Liver (tissue), 9 donors: Measurements from ENCODE around the gene LCMT1. TPM values are rescaled to one million over a fixed set of nuclear protein-coding genes. Genes with fewer than 3 reads are reported as not detected.
"Not testable (repeated sequence)": the region's sequence is repeated elsewhere in the genome, so short reads cannot be mapped to it uniquely, and the experiment has no call there.

Experiments
- DNase-seq: peaks from one replicate; pipeline ENCODE4 v3.0.0-alpha.2; 2017; ENCODE audit warnings: low spot score
- H3K27ac ChIP-seq, 2 donors: one replicate each; pipeline ENCODE4 v1.7.0; 2013; ENCODE audit warnings: inconsistent platforms in 2 of 2, low read length in 2 of 2, control low read depth in 1 of 2, low read depth in 1 of 2, mild to moderate bottlenecking in 1 of 2
- H3K27me3 ChIP-seq, 4 donors: one replicate each; pipeline versions ENCODE4 v1.6.1 to v1.7.0; 2013; ENCODE audit warnings: low read length in 3 of 4, inconsistent platforms in 1 of 4, mild to moderate bottlenecking in 1 of 4, moderate library complexity in 1 of 4; ENCODE audit not compliant: control insufficient read depth in 4 of 4, insufficient read depth in 4 of 4
- H3K36me3 ChIP-seq, 4 donors: one replicate each; pipeline versions ENCODE4 v1.6.1 to v1.7.0; 2013; ENCODE audit warnings: low read length in 3 of 4, mild to moderate bottlenecking in 3 of 4, low read depth in 1 of 4, moderate library complexity in 1 of 4; ENCODE audit not compliant: control insufficient read depth in 4 of 4, insufficient read depth in 3 of 4
- H3K4me1 ChIP-seq, 4 donors: one replicate each; pipeline versions ENCODE4 v1.6.1 to v1.7.0; 2013; ENCODE audit warnings: low read length in 3 of 4, mild to moderate bottlenecking in 3 of 4, moderate library complexity in 1 of 4; ENCODE audit not compliant: control insufficient read depth in 4 of 4, insufficient read depth in 4 of 4
- H3K4me3 ChIP-seq, 3 donors: one replicate each; pipeline versions ENCODE4 v1.6.1 to v1.7.0; 2013; ENCODE audit warnings: low read length in 3 of 3, control low read depth in 1 of 3, low read depth in 1 of 3, mild to moderate bottlenecking in 1 of 3
- H3K9ac ChIP-seq, 2 donors: one replicate each; pipeline ENCODE4 v1.7.0; 2013; ENCODE audit warnings: low read length in 2 of 2, mild to moderate bottlenecking in 2 of 2, moderate library complexity in 2 of 2, control low read depth in 1 of 2, low read depth in 1 of 2
- H3K9me3 ChIP-seq, 4 donors: one replicate each; pipeline versions ENCODE4 v1.6.1 to v1.7.0; 2013; ENCODE audit warnings: low read length in 3 of 4; ENCODE audit not compliant: control insufficient read depth in 4 of 4
- EGR1 ChIP-seq, 2 donors: IDR thresholded peaks; 2 replicates each; pipeline ENCODE4 v1.6.1; 2016 to 2018; ENCODE audit warnings: antibody characterized with exemption in 2 of 2, low read depth in 2 of 2
- FOXA1 ChIP-seq: IDR thresholded peaks from 2 replicates; pipeline ENCODE4 v1.6.1; 2016; ENCODE audit warnings: antibody characterized with exemption
- FOXA2 ChIP-seq: IDR thresholded peaks from 2 replicates; pipeline ENCODE4 v1.6.1; 2016; ENCODE audit warnings: antibody characterized with exemption
- GABPA ChIP-seq, 2 donors: IDR thresholded peaks in 1 of 2; conservative IDR thresholded peaks in 1 of 2; 2 replicates each; pipeline ENCODE4 v1.6.1; 2016; ENCODE audit warnings: antibody characterized with exemption in 2 of 2, mild to moderate bottlenecking in 1 of 2, moderate library complexity in 1 of 2
- HNF4A ChIP-seq, 2 donors: conservative IDR thresholded peaks; 2 replicates each; pipeline ENCODE4 v1.6.1; 2016; ENCODE audit warnings: antibody characterized with exemption in 2 of 2, mild to moderate bottlenecking in 2 of 2
- JUND ChIP-seq, 2 donors: IDR thresholded peaks; 2 replicates each; pipeline ENCODE4 v1.6.1; 2016; ENCODE audit warnings: antibody characterized with exemption in 2 of 2
- MAX ChIP-seq: IDR thresholded peaks from 2 replicates; pipeline ENCODE4 v1.6.1; 2016; ENCODE audit warnings: antibody characterized with exemption
- NR2F2 ChIP-seq: IDR thresholded peaks from 2 replicates; pipeline ENCODE4 v1.6.1; 2016; ENCODE audit warnings: antibody characterized with exemption
- RAD21 ChIP-seq, 2 donors: IDR thresholded peaks; 2 replicates each; pipeline ENCODE4 v1.6.1; 2016; ENCODE audit warnings: antibody characterized with exemption in 2 of 2, mild to moderate bottlenecking in 2 of 2
- RXRA ChIP-seq, 2 donors: IDR thresholded peaks; 2 replicates each; pipeline ENCODE4 v1.6.1; 2017 to 2018; ENCODE audit warnings: antibody characterized with exemption in 2 of 2, mild to moderate bottlenecking in 1 of 2
- SP1 ChIP-seq: IDR thresholded peaks from 2 replicates; pipeline ENCODE4 v1.6.1; 2018; ENCODE audit warnings: antibody characterized with exemption, mild to moderate bottlenecking
- TAF1 ChIP-seq: conservative IDR thresholded peaks from 2 replicates; pipeline ENCODE4 v1.6.1; 2016; ENCODE audit warnings: antibody characterized with exemption, mild to moderate bottlenecking
- WGBS: extraction: QIAGEN DNeasy Blood & Tissue Kit; methylation state at CpG from one replicate; pipeline ENCODE4 v1.1.7; 2013; 5-methylcytosine and 5-hydroxymethylcytosine counted together
- polyA plus RNA-seq, 2 donors: library from polyadenylated mRNA; stranded (reverse) in 1 of 2; unstranded in 1 of 2; fragments of 200-250 nt in 1 of 2; fragments of >200 nt in 1 of 2; fragmentation: Nextera tagmentation in 1 of 2; extraction: Ambion mirVana in 1 of 2; gene quantifications; one replicate each; pipeline versions ENCODE4 v1.2.1 to v1.2.3, GENCODE V29; 2013 to 2015
- total RNA-seq, 2 donors: library from RNA; depleted of rRNA; stranded (reverse); fragments of >200 nt; gene quantifications; one replicate each; pipeline ENCODE4 v1.2.3, GENCODE V29; 2014
- donor health status: healthy.
- donor health status: healthy.
- donor health status: healthy.
- donor health status: healthy.
- donor health status: healthy.

The LCMT1 gene
- total and polyA plus RNA-seq, 4 donors, result 4.8 to 8.2 (median 6.6) TPM

DNA sequence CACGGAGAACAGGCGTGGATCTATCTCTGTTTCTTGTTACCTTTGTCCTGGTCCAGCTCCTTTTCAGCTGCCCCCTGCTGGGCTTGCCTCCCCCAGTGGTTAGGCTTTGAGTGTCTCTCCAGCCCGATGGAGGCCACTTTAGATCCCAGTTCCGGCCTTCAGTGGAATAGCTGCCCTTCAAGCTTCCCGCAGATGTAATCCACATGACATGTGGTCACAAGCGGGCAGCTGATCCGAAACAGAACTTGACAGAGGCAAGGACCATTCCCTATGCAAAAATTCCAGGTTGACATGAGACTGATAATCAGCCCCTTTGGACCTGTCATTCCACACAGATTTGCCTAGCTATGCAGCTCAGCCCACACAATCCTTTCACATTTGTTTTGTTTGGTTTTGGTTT lies 64.6 kb downstream of the LCMT1 start:
- H3K4me3 ChIP-seq, result no peak overlapping the region
- no peaks in the 10 kb centered on the region for H3K9me3 ChIP-seq
- H3K36me3 ChIP-seq, result peaks cover 0 to 12% (median 4%) of the 10 kb centered on the region in 4 donors
- TF ChIP-seq RAD21 (IDR thresholded peaks at IDR 0.05) (no peak), FOXA1 (no peak), EGR1 (IDR thresholded peaks at IDR 0.05; ENCODE audit: low read depth in 2 of 2) (no peak), TAF1 (no peak), FOXA2 (no peak), GABPA (IDR thresholded peaks at IDR 0.05 in 1 of 2, conservative IDR thresholded peaks at IDR 0.05 in 1 of 2) (no peak), HNF4A (conservative IDR thresholded peaks at IDR 0.05) (no peak), JUND (IDR thresholded peaks at IDR 0.05) (no peak), SP1 (no peak)
- H3K4me1 ChIP-seq, result peaks cover 0 to 14% (median 7%) of the 10 kb centered on the region in 4 donors
- no peaks in the 10 kb centered on the region for H3K27me3 ChIP-seq
- no peak overlapping the region for H3K27ac ChIP-seq
- H3K9ac ChIP-seq, result no peak overlapping the region
- WGBS, result 94% methylated on average over 7 of the region's 7 CpGs
- DNase-seq, result no peak

DNA sequence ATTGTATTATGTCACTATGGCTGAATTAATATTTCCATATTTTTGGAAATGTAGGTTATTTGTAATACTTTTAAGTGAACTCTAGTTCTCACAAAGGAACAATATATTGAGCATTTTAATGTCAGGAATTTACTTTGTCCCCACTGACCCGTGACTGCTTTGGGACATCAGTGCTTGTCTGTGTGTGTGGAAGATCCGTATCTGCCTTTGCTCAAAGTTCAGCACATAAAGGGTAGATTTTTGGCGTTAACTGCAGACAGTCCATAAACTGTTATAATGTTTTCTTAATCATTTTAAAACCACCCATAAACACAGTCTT lies 65.9 kb downstream of the LCMT1 start:
- Histone ChIP-seq H3K27me3 (no peaks in the 10 kb centered on the region), H3K27ac (peak overlapping the region in 1 of 2 donors; percentile 9), H3K9ac (no peak overlapping the region), H3K9me3 (no peaks in the 10 kb centered on the region), H3K36me3 (peaks cover 0 to 8% (median 3%) of the 10 kb centered on the region in 4 donors), H3K4me1 (peaks cover 0 to 11% (median 5%) of the 10 kb centered on the region in 4 donors), H3K4me3 (no peak overlapping the region)
- DNase-seq, result no peak
- WGBS, result 60% methylated on average over 3 of the region's 3 CpGs
- TF ChIP-seq HNF4A (conservative IDR thresholded peaks at IDR 0.05), result peak in 1 of 2 donors; percentile 44
- TF ChIP-seq NR2F2, result no peak

- TF ChIP-seq MAX (no peak), RXRA (IDR thresholded peaks at IDR 0.05) (peak in 1 of 2 donors; percentile 53), TAF1 (no peak), HNF4A (conservative IDR thresholded peaks at IDR 0.05) (peak in 1 of 2 donors; percentile 64), SP1 (peak; percentile 33)
- Histone ChIP-seq H3K9me3 (no peaks in the 10 kb centered on the region), H3K4me1 (peaks cover 0 to 11% (median 5%) of the 10 kb centered on the region in 4 donors), H3K36me3 (peaks cover 0 to 4% (median 1%) of the 10 kb centered on the region in 4 donors), H3K4me3 (no peak overlapping the region), H3K27ac (peak overlapping the region; percentile 6 to 9), H3K9ac (no peak overlapping the region), H3K27me3 (no peaks in the 10 kb centered on the region)
- 78% methylated on average over 20 of the region's 20 CpGs for WGBS
- peak; percentile 52 for DNase-seq
Observed at GRCh38 chr16:25177831-25178688, 66.5 kb downstream of the LCMT1 start.

GRCh38 chr16:25181236-25181635 lies 69.7 kb downstream of the LCMT1 start:
- H3K9ac ChIP-seq, H3K9me3 ChIP-seq, DNase-seq, H3K27me3 ChIP-seq, H3K36me3 ChIP-seq, H3K27ac ChIP-seq, H3K4me3 ChIP-seq: not testable (repeated sequence)
- 91% methylated on average over 6 of the region's 6 CpGs for WGBS
- peaks cover 0 to 11% (median 5%) of the 10 kb centered on the region in 4 donors for H3K4me1 ChIP-seq
